ENCODE data around the gene SACM1L.
"Not testable (repeated sequence)": the region's sequence is repeated elsewhere in the genome, so short reads cannot be mapped to it uniquely, and the experiment has no call there.

Gene SACM1L

DNA sequence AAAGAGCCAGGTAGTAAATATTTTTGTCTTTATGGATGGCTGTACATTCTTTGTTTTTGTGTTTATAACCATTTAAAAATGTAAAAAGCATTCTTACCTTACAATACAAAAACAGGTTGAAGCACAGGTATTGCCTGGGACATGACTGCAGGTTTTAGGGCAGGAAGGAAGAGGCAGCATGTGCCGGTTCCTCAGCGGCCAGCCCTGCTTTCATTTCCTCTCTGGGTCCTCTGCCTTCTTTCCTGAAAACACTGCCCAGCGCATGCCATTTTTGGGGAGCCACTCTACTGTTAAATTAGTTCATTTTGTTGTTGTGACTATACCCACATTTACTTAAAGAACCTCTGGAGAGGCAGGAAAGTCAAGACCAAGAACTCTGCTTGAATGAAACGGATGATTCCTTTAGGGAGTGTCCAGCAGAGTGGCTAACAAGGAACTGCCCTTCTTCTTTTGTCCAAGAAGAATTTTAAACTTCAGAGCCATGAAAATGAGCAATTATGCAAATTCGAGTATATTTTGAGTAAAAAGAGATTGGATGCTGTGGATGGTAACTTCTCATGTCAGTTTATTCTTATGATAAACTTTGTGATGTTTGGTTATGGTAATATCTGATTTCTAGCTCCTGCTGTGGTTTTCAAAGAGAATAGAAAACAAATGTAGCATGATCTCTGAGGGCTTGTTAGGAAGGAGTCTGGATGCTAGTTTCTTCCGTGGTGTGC, 52.7 kb downstream of the SACM1L start:
- no peak for DNase-seq (ENCODE audit: low spot score)

- no peak for DNase-seq (ENCODE audit: low spot score)
These were observed 53.4 kb downstream of the SACM1L start for GRCh38 chr3:45742461-45743089.

DNA sequence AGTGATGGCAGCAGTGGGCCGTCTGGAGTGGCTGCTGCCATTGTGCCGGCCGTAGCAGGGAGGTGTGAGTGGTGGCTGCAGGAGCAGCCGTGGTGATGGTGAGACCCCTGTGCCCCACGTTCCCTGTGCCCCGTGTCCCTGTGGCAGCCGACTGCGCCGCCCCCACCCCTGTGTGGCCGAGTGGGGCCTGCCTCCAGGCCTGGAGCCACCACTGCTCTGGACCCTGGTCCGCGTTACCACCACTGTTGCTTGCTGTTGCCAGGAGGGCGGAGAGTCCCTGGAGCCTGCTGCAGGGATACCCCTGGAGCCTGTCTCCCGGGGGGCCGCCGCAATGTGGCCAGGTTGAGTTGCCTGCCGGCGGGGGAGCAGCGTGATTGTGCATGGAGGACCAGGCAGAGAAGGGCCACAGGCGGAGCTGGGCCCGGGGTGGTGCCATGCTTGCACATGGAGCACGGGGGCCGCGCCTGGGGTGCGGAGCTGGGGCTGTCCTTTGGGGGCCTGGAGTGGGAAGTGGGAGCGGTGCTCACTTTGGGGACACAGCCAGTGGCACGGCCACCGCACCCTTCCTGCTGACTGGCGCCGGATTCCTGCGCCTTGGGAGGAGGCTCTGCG, 57.1 kb downstream of the SACM1L start:
- DNase-seq (ENCODE audit: low spot score) = no peak

DNA sequence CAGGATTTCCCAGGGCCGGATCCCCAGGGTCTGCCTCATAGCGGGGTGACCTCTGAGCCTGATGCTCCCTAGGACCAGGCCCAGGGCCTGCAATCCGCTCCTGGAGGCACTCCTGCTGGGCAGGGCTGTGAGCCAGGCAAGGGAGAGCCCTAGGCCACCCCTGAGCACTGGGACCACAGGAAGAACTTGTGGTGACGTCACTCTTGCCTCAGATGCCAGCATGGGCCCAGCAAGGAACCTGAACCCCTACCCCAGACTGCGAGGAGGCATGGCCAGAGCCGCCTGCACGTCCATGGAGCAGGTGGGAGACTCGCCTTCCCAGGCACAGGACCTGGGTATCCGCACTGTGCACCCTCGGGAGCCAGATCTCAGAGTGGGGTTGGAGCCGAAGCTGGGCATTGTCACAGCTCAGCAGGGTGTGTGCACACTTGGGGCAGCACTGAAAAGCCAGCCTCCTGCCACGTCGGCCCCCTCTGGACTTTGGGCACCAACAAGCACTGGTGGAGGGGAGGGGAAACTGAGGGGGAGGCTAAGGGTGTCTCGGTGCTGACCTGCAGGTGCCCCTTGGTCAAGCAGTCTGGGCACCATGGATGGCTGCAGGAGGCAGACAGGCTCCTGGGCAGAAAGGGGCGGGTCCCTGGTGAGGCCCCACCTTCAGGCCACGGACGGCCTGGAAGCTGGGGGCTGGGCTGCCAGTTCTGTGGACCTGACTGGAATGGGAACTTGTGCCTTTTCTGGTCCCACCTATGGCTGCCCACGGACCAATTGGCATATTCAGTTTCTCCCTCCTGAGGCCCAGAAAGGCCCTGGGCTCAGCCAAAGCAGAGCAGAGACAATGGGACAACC, 57.8 kb downstream of the SACM1L start:
- no peak for DNase-seq (ENCODE audit: low spot score)

GRCh38 chr3:45748068-45748467, 58.9 kb downstream of the SACM1L start:
- no peak for DNase-seq (ENCODE audit: low spot score)

DNA sequence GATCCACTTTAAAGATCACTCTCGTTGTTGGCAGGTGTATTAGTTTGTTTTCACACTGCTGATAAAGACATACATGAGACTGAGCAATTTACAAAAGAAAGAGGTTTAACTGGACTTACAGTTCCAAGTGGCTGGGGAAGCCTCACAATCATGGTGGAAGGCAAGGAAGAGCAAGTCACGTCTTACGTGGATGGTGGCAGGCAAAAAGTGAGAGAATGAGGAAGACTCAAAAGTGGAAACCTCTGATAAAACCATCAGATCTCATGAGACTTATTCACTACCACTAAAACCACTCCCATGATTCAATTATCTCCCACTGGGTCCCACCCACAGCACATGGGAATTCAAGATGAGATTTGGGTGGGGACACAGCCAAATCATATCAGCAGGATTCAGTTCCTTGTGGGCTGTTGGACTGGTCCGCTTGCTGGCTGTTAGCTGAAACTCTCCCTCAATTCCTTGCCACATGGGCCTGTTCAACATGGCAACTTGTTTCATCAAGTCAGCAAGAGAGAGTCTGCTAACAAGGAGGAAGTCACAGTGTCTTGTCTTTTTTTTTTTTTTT, 59.9 kb downstream of the SACM1L start:
- not testable (repeated sequence) for DNase-seq (ENCODE audit: low spot score)

DNA sequence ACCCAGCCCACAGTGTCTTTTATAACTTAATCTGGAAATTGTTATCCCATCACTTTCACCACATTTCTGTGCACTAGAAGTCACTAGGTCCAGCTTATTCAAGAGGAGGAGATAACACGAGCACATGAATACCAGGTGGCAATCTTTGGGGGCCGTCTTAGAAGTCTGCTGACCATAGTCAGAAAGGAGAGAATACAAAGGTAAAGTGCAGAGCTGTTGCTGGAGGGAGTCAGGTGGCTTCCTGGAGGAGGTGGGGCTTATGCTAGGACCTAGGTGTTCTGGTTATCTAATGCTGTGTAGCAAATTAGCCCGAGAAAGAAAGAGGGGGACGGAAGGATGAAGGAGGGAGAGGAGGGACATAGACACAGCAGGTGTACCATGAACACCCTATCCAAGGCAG, 60.7 kb downstream of the SACM1L start:
- DNase-seq (ENCODE audit: low spot score) = no peak

GRCh38 chr3:45751537-45752242, 62.5 kb downstream of the SACM1L start:
- no peak for DNase-seq (ENCODE audit: low spot score)

- DNase-seq (ENCODE audit: low spot score) = no peak
These were observed 63.9 kb downstream of the SACM1L start for GRCh38 chr3:45753095-45753494.

DNA sequence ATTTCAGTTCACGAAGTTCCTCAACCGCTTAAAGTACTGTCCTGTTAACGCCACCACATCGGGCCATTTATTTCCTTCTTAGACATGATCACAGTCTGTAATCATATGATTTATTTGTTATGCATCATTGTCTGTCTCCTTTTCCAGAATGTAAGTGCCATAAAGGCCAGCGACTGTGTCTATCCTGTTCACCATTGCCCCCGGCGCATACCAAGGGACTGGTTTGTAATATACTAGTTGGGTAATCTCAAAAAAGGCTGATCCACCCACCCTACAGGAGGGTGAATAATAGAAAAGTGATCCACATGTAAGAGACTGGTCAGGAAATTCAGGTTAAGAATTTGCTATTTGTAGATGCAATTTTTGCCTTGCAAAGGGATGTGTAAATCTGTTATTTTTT, 65.3 kb downstream of the SACM1L start:
- no peak for DNase-seq (ENCODE audit: low spot score)

- DNase-seq (ENCODE audit: low spot score) = no peak
These were observed 66.9 kb downstream of the SACM1L start for GRCh38 chr3:45756055-45756454.

GRCh38 chr3:45757141-45757540, 67.9 kb downstream of the SACM1L start:
- not testable (repeated sequence) for DNase-seq (ENCODE audit: low spot score)

DNA sequence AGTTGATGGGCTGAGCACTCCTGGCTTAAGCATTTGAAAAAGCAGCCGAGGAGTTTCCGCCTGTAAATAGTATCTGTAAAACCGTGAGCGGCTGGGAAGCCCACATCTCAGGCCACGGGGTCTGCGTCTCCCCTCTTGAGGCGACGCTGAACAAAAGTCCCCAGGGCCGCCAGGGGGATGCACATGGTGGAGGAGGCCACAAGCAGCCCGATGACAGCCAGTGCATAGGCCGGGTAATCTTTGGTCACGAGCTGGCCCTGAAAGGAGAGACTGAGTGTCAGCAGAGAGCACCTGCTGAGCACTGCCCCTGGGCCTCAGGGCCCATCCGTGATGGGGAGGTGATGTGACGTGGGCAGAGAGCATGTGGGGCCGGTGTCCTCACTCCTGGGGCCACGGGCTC, 69.7 kb downstream of the SACM1L start:
- no peak for DNase-seq (ENCODE audit: low spot score)

GRCh38 chr3:45759851-45760250, 70.7 kb downstream of the SACM1L start:
- no peak for DNase-seq (ENCODE audit: low spot score)

DNA sequence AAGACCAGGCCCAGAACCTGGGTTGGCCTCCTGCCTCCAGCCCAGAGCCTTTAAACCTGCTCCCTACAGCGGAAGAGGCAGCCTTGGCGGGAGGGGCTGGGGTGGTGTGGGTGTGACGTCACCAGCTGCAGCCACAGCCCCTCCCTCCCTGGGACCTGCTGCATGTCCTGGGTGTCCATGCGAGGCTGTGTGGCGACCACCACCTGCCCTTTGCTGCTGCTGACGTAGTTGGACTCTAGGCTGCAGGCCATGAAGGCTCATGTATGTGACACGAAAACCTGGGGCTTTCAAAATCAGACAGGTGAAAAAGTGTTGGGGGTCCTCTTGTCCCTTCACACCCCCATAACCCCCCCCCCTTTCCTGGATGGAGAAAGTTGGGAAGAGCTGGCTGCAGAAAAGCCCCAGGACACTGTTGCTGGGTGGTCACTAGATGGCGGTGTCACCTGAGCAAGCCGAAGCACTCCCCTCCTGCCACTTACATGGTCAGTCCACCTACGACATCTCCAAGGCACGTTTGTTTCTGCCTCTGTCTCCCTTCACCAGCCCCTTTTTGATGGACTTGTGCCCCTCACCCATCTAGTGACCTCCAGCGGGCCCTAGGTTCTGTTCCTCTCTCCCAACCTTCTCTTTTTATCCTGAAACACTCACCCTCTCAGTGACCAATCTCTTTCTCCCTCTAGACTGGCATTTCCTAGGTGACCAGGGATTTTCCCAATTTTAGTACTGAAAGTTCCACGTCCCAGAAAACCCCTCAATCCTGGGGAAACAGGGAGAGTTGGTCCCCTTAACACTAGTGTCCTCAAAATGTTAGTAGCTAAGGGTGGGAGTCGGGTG, 71.9 kb downstream of the SACM1L start:
- DNase-seq (ENCODE audit: low spot score) = peak; percentile 87

DNA sequence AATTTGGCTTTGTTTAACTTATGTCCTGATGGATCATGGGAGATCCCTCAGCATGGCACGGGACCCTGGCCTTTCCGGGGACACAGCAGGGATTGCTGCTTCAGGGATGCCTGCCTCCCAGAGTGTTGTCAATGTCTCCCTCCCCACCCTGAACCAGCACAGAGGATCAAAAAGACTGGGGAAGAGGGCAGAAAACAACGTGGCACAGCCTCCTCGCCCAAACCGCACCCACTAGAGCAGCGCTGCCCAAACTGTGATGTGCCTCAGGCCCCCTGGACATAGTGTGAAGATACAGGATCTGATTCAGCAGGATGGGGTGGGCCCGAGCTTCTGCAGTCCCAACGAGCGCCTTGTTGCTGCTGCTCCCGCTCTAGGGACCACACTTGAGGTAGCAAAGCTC, 72.6 kb downstream of the SACM1L start:
- no peak for DNase-seq (ENCODE audit: low spot score)

- no peak for DNase-seq (ENCODE audit: low spot score)
These were observed 73.6 kb downstream of the SACM1L start for GRCh38 chr3:45762647-45763302.

- no peak for DNase-seq (ENCODE audit: low spot score)
These were observed 74.1 kb downstream of the SACM1L start for GRCh38 chr3:45763303-45763675.

GRCh38 chr3:45765266-45765851, 76.2 kb downstream of the SACM1L start:
- DNase-seq (ENCODE audit: low spot score) = no peak

DNA sequence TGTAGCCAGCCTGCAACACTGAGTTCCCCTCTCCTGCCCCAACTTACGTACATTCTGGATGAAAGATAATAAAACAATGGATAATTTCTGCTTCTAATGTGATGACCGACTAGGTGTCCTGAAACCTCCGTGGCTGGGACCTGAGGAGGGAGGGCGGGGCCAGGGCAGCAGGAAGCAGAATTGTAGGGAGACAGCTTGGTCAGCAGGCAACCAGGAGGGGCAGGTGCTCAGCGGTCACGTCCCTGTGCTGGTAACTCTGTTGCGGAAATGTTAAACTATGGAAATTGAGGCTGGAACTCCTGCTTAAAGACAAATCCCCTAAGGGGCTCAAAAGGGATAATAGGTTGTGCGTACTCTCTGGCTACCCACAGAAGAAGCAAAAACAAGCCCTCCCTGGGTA, 76.8 kb downstream of the SACM1L start:
- no peak for DNase-seq (ENCODE audit: low spot score)
